ENCODE results near the gene DNAJB14. TPM values are rescaled to one million over a fixed set of nuclear protein-coding genes. Genes with fewer than 3 reads are reported as not detected.

DNAJB14 gene
- total RNA-seq, 1 experiment from 2014 or later = 12.9 TPM

DNA sequence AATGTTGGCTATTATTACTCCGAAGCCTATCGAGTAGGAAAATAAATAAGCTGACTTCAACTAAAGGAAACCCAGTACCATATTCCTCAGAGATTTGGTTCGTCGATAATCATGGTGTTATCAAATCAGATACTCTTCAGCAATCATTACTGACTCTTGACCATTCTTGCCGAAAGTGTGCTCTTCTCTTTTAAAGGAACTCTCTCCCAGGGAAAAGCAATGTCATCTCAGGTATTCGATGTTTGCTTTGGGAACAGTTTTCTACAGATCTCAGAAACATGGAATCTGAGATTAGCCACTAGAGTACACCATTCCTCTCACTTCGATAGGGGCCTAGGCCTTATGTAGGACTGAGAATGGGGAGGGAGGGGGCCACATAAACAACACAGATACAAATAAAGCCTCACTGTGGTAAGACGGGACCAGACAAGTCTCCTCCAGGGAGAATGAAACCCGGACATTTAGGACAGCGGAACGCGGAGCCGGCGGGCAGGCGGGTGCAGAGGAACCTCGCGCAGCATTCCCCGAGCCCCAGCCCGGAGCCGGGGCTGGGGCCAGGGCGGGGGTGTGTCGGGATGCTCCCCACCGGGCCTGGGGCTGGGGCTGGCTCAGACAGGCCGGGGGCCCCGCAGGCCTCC lies 581 bp downstream of the DNAJB14 start:
- DNase-seq (ENCODE audit: low read depth) = peak; percentile 34

- DNase-seq (ENCODE audit: low read depth) = no peak
Measured at GRCh38 chr4:99943904-99944437, 2.4 kb downstream of the DNAJB14 start.

GRCh38 chr4:99938243-99938753 lies 8.1 kb downstream of the DNAJB14 start:
- DNase-seq (ENCODE audit: low read depth) = no peak

- DNase-seq (ENCODE audit: low read depth) = no peak
Measured at GRCh38 chr4:99934891-99935290, 11.5 kb downstream of the DNAJB14 start.

DNA sequence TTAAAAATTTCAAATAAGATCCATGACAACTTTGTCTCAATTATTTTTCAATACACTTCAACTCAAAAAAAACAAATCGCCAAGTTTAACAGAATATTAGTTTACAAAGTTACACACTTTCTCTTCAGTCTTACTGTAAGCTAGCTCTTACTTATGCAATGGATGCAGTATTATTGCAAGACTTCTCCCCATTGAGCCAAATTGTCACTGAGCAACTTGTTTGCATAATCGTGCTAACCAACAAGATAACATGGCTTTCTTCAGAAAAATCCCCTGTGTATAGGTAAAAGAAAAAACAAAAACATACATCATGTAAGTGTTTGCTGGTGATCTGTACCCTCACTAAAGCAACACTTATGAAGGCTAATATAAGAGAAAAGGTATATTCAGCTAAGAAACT lies 18.9 kb downstream of the DNAJB14 start:
- no peak for DNase-seq (ENCODE audit: low read depth)

DNA sequence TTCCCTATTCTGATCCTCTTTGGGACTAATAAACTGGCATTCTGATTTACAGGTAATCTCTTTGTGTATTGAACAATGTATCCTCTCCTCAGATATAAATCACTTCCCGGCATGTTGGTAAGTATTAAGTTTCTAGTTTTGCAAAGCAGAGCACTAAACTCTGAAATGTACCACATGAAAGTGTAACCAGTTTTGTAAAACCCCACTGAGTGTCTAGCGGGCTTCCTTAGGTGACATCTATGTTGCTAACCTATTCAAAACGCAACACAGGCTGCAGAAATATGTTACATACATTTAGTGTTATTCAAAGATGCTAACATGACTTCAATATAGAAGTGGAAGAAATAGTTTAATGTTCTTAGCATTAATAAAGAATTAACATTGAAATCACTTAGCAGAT lies 25.2 kb downstream of the DNAJB14 start:
- DNase-seq (ENCODE audit: low read depth) = no peak

DNA sequence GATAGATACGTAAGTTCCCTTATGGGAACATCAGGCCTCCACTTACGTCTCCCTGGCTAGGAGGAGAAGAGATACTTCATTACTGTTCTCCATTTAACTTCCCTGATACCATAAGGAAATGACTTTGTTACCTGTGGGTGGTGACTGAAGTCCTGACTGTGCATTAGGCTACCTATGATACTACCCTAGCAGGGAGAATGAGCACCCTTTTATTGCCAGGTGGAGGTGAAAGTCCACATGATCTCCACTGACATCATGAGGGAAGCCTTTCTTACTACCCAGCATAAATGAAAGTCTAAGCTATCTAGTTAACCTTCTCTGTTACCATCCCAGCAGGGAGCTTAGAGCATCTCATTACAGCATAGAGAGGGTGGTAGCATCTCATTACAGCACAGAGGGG lies 27.8 kb downstream of the DNAJB14 start:
- DNase-seq (ENCODE audit: low read depth) = no peak

DNA sequence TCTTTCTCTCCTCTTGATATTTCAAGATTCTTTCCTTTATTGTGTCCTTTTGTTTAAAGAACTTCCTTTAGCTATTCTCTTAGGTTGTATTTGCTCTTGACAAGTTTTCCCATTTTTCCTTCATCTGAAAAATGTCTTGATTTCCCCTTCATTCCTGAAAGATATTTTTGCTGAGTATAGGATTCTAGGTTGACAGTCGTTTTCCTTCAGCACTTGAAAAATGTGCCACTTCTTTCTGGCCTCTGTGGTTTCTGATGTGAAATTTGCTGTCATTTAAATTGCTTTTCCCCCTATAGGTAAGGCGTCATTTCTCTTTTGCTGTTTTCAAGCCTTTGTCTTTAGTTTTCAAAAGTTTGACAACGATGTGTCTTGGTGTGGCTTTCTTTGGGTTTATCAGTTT lies 28.8 kb downstream of the DNAJB14 start:
- DNase-seq (ENCODE audit: low read depth) = no peak

DNA sequence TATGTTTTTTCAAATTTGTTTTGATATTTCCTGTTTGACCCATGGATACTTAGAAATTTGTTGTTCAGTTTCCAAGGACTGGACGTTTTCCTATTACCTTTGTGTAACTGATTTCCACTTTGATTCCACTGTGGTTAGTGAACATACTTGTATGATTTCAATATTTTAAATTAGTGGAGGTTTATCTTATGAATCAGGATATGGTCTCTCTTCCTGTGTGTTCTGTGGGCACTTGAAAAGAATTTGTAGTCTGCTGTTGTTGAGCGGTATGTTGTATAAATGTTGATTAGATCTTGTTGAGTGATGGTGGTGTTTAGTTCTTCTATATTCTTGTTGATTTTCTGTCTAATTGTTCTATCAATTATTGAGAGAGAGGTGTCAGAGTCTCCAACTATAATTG lies 31.0 kb downstream of the DNAJB14 start:
- no peak for DNase-seq (ENCODE audit: low read depth)

- no peak for DNase-seq (ENCODE audit: low read depth)
Measured at GRCh38 chr4:99894998-99895397, 51.4 kb downstream of the DNAJB14 start.

- DNase-seq (ENCODE audit: low read depth) = peak; percentile 85
Measured at GRCh38 chr4:99894161-99894997, 52.0 kb downstream of the DNAJB14 start, which contains the start of gene LAMTOR3. Gene LAMTOR3, minus strand, starts transcription at chr4:99894427. Its CDS starts 464 bp downstream, at chr4:99893963.

- no peak for DNase-seq (ENCODE audit: low read depth)
Measured at GRCh38 chr4:99893839-99894160, 52.6 kb downstream of the DNAJB14 start.

DNA sequence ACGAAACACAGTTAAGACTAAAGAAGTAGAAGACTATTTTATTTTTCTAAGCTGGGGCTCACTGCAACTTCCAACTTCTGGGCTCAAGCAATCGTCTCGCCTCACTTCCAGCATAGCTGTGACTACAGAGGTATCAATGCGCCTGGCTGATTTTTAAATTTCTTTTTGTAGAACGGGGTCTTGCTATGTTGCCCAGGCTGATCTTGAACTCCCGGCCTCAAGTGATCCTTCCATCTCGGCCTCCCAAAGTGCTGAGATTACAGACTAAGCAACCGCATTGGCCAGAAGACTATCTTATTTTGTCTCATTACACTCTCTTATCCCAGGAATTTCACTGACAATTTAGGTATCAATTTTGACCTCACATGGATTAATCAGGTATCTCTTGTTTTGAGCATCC lies 53.4 kb downstream of the DNAJB14 start:
- DNase-seq (ENCODE audit: low read depth) = no peak

GRCh38 chr4:99891351-99891750 lies 55.1 kb downstream of the DNAJB14 start:
- DNase-seq (ENCODE audit: low read depth) = no peak

DNA sequence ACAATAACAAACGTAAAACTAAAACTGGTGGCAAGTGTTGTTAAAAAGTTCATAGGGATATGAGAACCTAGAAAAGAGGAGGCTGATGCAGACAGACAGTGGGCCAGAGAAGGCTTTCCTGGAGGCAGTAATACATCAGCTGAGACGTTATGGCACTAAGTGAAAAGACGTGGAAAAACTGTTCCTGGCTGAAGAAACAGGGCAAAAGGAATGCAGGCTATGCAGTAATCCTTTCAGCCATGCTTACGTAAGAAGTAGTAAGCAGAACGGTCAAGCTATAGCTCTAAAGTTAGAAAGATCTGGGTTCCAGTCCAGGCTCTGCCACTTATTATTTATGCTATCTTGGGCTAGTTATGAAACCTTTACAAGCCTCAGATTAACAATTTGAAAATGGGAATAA lies 58.6 kb downstream of the DNAJB14 start:
- no peak for DNase-seq (ENCODE audit: low read depth)

DNA sequence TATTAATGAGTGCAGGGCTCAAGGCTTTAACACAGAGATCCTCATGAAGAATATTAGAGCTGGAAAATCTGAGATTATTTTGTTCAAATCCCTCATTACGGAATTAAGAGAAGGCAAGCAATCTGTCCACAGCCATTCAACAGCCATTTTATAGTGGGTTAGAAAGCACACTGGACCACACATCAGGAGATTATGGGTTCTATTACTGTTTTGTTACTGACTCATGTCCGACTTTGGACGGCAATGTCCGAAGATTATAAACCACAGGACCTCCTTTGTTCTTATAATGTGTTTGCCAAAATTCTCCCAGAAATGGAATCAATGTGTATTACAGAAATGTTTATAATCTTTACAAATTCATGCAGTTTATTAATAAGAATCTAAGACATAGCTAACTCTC lies 60.3 kb downstream of the DNAJB14 start:
- peak; percentile 4 for DNase-seq (ENCODE audit: low read depth)

GRCh38 chr4:99885687-99886086 lies 60.7 kb downstream of the DNAJB14 start:
- DNase-seq (ENCODE audit: low read depth) = no peak

DNA sequence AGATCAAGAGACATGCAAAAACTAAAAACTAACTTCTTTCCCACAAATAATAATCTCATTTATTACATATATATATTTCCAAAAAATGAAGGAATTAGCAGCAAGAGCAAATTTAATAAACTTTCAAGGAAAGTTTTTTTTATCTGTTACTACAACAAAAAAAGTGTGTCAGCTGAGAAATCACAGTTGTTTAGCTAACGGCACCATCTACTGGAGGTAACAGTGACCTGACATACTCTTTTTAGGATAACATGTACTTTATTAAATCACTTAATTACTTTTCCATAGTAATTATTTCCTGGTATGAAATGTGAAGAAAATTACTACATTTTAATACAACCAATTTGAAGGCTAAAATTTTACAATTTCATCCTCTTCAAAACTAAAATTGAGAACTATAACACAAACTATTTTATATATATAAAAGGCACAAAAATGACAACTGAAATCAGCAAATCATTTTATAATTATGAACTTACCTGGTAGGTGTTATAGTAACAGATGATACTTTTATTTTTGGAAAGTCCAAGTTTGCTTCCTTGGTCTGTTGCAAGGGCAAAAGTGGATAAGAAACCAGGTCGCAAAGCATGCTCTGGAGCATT lies 61.3 kb downstream of the DNAJB14 start:
- DNase-seq (ENCODE audit: low read depth) = peak; percentile 43

DNA sequence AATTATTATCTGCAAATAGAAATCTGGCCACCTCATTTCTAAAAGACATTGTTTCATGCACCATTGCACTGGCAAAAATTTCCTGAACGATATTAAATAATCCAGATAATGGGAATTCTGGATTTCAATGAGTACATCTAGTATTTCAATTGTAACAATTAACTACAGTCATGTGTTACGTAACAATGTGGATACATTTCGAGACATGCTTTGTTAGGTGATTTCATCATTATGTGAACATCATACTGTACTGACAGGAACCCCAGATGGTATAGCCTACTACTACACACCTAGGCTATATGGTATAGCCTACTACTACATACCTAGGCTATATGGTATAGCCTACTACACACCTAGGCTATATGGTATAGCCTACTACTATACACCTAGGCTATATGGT lies 67.0 kb downstream of the DNAJB14 start:
- DNase-seq (ENCODE audit: low read depth) = no peak

DNA sequence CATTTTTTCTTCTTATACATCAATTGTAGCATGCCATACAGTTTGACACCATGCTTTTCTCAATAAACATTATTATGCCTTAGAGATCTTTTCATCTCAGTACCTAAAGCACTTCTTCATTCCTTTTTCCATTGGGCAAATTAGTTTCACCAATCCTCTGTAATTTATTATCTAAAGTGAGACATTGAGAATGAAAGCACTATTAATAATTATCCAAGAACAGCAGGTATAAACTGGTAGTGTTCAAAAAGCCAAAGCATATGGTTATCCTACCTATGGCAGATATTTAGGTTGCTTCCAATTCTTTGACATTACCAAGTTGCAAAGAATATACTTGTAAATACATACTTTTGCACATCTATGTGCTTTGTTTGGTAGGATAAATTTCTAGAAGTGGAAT lies 67.8 kb downstream of the DNAJB14 start:
- DNase-seq (ENCODE audit: low read depth) = no peak

DNA sequence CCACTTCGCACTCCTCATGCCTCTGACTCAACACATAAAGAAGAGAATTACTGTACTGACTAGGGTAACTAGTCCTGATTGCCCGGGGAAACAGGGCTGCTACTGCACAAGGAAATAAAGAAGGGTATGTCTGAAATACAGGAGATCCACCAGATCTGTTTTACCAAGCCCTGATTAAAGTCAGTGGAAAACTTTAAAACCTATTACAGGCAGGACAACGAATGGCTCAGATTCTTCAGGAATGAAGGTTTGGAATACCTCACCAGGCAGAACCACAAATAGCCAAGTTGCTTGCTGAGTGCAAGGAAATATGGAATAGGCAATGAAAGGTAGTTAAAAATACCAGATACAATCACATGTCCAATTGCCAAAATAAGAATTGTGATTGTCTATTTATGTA lies 69.5 kb downstream of the DNAJB14 start:
- DNase-seq (ENCODE audit: low read depth) = no peak

GRCh38 chr4:99875071-99875470 lies 71.3 kb downstream of the DNAJB14 start:
- DNase-seq (ENCODE audit: low read depth) = no peak

DNA sequence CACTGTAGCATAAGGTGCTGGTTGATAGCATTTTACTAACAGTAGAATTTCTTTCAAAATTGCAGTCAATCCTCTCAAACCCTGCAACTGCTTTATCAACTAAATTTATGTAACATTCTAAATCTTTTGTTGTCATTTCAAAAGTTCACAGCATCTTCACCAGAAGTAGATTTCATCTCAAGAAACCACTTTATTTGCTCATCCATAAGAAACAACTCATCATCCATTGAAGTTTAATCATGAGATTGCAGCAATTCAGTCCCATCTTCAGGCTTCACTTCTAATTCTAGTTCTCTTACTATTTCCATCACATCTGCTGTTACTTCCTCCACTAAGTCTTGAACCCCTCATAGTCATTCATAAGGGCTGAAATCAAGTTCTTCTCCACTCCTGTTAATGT lies 73.8 kb downstream of the DNAJB14 start:
- DNase-seq (ENCODE audit: low read depth) = no peak
